Uterus (tissue), 2 donors: ENCODE data around the gene ITGB1.

Source experiments
- POLR2A ChIP-seq, 2 donors: fragments of 450-650 bp; IDR thresholded peaks; one replicate each; pipeline ENCODE4 v1.6.1; 2016; ENCODE audit warnings: antibody characterized with exemption in 2 of 2, mild to moderate bottlenecking in 1 of 2, moderate library complexity in 1 of 2
- TF ChIP-seq, protein P1 (sequence below), 4 experiments: fragments of 200-600 bp in 2 of 4; fragments of 450-650 bp in 2 of 4; sonication (generic) in 2 of 4; IDR thresholded peaks; one replicate each; pipeline ENCODE4 v1.5.1; 2016 to 2019; ENCODE audit warnings: antibody characterized with exemption in 4 of 4, mild to moderate bottlenecking in 2 of 4, moderate library complexity in 1 of 4

DNA sequence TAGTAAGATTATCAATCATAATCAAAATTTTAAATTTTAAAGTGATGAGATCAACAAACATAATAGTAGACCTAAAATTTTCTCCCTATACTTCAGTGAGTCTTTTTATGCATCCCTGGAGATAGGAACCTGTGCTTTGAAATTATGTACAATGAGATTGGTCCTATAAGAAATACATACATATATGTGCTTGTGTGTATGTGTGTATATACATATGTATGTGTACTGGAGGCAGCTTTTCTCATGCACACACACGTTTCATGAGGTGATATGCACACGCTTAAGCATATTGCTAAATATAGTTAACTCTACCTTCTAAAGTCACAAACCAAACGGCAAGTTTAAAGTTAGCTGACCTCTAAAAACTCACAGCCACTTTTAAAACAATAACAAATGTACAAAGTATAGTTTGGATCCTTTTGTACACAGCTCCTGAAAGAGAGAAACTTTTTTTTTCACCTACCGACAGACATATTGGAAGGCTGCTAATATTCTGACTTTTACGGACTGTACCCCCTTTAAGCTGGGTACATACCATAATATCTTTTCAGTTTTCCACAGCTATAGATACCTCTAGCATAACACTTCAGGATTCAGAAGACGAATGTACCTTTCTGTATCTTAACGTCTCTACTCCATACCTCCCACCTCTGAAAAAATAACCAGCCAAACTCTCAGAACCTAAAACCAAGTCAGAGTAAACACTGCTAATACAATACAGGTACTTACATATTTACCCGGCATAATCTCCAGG, 3.3 kb downstream of the ITGB1 start:
- TF ChIP-seq, protein P1, sequence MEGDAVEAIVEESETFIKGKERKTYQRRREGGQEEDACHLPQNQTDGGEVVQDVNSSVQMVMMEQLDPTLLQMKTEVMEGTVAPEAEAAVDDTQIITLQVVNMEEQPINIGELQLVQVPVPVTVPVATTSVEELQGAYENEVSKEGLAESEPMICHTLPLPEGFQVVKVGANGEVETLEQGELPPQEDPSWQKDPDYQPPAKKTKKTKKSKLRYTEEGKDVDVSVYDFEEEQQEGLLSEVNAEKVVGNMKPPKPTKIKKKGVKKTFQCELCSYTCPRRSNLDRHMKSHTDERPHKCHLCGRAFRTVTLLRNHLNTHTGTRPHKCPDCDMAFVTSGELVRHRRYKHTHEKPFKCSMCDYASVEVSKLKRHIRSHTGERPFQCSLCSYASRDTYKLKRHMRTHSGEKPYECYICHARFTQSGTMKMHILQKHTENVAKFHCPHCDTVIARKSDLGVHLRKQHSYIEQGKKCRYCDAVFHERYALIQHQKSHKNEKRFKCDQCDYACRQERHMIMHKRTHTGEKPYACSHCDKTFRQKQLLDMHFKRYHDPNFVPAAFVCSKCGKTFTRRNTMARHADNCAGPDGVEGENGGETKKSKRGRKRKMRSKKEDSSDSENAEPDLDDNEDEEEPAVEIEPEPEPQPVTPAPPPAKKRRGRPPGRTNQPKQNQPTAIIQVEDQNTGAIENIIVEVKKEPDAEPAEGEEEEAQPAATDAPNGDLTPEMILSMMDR (IDR thresholded peaks at IDR 0.05): no peak
- TF ChIP-seq POLR2A (IDR thresholded peaks at IDR 0.05): no peak
